ENCODE measurements around the gene AATK. TPM values are rescaled to one million over a fixed set of nuclear protein-coding genes. Genes with fewer than 3 reads are reported as not detected.
A peak's percentile ranks its signal among the peaks of the same experiment; 100 is the strongest.

The AATK gene
- total and polyA plus RNA-seq, 9 of the 15 experiments (the other 6 are each of a cell fraction or from before 2014, with no cell fraction given), result 0.11 to 0.55 (median 0.38) TPM; not detected in 5

DNA sequence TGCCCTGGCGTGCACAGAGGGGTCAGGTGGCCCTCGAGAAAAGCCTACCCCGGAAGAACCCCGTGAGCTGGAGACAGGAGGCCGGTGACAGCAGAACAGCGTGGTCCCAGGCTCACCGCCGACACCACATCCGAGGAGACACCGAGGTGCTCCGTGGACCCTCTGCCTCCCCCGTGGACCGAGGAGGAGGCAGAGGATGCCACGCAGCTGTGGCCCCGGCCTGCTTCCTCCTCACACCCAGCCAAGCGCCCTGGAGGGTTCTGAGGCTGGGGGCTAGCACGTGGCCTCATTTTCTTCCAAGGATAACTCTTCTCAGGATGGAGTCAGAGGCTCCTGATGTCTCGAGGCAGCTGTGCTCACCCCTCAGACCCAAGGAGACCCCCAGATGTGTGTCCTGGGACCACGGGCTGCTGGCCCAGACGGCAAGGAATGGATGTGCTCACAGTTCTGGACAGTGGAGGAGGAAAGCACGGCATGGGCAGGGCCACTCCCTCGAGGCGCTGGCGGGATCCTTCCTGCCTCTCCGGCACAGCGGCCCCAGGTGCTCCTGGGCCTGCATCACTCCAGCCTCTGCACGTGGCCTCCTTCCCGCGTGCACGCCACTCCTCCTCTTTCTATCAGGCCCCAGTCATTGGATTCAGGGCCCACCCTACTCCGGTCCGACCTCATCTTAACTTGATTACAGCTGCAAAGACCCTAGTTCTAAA, 5.1 kb downstream of the AATK start:
- BruUV-seq (replicated peaks), result no TSS peak
- no peak for FAIRE-seq
- in situ Hi-C loops (cut with MboI) (no loop called here), intact Hi-C loops (cut with micrococcal nuclease) (no loop called here)
- WGBS (ENCODE audit: insufficient coverage, low coverage, missing lambda C conversion rate), result 18% methylated on average over 31 of the region's 32 CpGs
- H3K4me3 ChIP-seq, result no peak overlapping the region
- DNase-seq (ENCODE audit: extremely low read depth in 1 of 4, low spot score in 3 of 4), result peak in 1 of 4 experiments; percentile 40
- H4K20me1 ChIP-seq (replicated peaks; ENCODE audit: control insufficient read depth, insufficient read depth, low read length), result no peaks in the 10 kb centered on the region; the same call in 1 of the 2 replicates
- no peak overlapping the region for H3K4me2 ChIP-seq (ENCODE audit: insufficient read depth, low read length)
- no peaks in the 10 kb centered on the region for H3K79me2 ChIP-seq (ENCODE audit: control insufficient read depth, insufficient read depth, low read length)
- CTCF ChIA-PET (ENCODE audit: low intra/inter-chr PET ratio), result no interaction called here
- POLR2A ChIA-PET, result no interaction called here
- H3K27me3 ChIP-seq (ENCODE audit: control insufficient read depth in 2 of 2, insufficient read depth in 2 of 2, low read length in 2 of 2), result peaks cover 44 to 92% of the 10 kb centered on the region in 2 experiments; a peak in 4 of 5 replicates
- no peak overlapping the region for H2AFZ ChIP-seq (ENCODE audit: low read depth, low read length)
- no peaks in the 10 kb centered on the region for H3K36me3 ChIP-seq (ENCODE audit: control insufficient read depth, insufficient read depth, low read length)
- peak; percentile 43 for ATAC-seq
- peak overlapping the region in 1 of 2 experiments; percentile 6; a peak in 2 of 4 replicates for H3K9ac ChIP-seq (ENCODE audit: insufficient read depth in 1 of 2, low read depth in 2 of 2, low read length in 2 of 2)
- no peak overlapping the region for H3K27ac ChIP-seq (ENCODE audit: extremely low read depth, low read depth, low read length)
- H3K9me1 ChIP-seq (ENCODE audit: control insufficient read depth, insufficient read depth, low read length), result no peaks in the 10 kb centered on the region
- H3K9me3 ChIP-seq (replicated peaks; ENCODE audit: control insufficient read depth, insufficient read depth, low read depth, low read length), result no peaks in the 10 kb centered on the region
- peaks cover 0 to 85% of the 10 kb centered on the region in 2 experiments; a peak in 2 of 5 replicates for H3K4me1 ChIP-seq (replicated peaks in 1 of 2; ENCODE audit: control insufficient read depth in 2 of 2, insufficient read depth in 2 of 2, low read length in 2 of 2)
- TF ChIP-seq L3MBTL2 (IDR thresholded peaks at IDR 0.05) (peak; percentile 38; the same call in 1 of the 2 replicates), CBFB (CRISPR knock-in tag; IDR thresholded peaks at IDR 0.05) (no peak), E2F6 (IDR thresholded peaks at IDR 0.05; ENCODE audit: borderline replicate concordance in 1 of 2, extremely low read depth in 1 of 2, insufficient read depth in 1 of 2, insufficient read length in 1 of 2, low read depth in 1 of 2, low read length in 1 of 2, poor library complexity in 1 of 2, severe bottlenecking in 1 of 2) (peak; percentile 54 to 80), CREB3L1 (IDR thresholded peaks at IDR 0.05; ENCODE audit: borderline replicate concordance, low read depth) (no peak), SOX6 (IDR thresholded peaks at IDR 0.05) (no peak)
- TF ChIP-seq, protein P1, sequence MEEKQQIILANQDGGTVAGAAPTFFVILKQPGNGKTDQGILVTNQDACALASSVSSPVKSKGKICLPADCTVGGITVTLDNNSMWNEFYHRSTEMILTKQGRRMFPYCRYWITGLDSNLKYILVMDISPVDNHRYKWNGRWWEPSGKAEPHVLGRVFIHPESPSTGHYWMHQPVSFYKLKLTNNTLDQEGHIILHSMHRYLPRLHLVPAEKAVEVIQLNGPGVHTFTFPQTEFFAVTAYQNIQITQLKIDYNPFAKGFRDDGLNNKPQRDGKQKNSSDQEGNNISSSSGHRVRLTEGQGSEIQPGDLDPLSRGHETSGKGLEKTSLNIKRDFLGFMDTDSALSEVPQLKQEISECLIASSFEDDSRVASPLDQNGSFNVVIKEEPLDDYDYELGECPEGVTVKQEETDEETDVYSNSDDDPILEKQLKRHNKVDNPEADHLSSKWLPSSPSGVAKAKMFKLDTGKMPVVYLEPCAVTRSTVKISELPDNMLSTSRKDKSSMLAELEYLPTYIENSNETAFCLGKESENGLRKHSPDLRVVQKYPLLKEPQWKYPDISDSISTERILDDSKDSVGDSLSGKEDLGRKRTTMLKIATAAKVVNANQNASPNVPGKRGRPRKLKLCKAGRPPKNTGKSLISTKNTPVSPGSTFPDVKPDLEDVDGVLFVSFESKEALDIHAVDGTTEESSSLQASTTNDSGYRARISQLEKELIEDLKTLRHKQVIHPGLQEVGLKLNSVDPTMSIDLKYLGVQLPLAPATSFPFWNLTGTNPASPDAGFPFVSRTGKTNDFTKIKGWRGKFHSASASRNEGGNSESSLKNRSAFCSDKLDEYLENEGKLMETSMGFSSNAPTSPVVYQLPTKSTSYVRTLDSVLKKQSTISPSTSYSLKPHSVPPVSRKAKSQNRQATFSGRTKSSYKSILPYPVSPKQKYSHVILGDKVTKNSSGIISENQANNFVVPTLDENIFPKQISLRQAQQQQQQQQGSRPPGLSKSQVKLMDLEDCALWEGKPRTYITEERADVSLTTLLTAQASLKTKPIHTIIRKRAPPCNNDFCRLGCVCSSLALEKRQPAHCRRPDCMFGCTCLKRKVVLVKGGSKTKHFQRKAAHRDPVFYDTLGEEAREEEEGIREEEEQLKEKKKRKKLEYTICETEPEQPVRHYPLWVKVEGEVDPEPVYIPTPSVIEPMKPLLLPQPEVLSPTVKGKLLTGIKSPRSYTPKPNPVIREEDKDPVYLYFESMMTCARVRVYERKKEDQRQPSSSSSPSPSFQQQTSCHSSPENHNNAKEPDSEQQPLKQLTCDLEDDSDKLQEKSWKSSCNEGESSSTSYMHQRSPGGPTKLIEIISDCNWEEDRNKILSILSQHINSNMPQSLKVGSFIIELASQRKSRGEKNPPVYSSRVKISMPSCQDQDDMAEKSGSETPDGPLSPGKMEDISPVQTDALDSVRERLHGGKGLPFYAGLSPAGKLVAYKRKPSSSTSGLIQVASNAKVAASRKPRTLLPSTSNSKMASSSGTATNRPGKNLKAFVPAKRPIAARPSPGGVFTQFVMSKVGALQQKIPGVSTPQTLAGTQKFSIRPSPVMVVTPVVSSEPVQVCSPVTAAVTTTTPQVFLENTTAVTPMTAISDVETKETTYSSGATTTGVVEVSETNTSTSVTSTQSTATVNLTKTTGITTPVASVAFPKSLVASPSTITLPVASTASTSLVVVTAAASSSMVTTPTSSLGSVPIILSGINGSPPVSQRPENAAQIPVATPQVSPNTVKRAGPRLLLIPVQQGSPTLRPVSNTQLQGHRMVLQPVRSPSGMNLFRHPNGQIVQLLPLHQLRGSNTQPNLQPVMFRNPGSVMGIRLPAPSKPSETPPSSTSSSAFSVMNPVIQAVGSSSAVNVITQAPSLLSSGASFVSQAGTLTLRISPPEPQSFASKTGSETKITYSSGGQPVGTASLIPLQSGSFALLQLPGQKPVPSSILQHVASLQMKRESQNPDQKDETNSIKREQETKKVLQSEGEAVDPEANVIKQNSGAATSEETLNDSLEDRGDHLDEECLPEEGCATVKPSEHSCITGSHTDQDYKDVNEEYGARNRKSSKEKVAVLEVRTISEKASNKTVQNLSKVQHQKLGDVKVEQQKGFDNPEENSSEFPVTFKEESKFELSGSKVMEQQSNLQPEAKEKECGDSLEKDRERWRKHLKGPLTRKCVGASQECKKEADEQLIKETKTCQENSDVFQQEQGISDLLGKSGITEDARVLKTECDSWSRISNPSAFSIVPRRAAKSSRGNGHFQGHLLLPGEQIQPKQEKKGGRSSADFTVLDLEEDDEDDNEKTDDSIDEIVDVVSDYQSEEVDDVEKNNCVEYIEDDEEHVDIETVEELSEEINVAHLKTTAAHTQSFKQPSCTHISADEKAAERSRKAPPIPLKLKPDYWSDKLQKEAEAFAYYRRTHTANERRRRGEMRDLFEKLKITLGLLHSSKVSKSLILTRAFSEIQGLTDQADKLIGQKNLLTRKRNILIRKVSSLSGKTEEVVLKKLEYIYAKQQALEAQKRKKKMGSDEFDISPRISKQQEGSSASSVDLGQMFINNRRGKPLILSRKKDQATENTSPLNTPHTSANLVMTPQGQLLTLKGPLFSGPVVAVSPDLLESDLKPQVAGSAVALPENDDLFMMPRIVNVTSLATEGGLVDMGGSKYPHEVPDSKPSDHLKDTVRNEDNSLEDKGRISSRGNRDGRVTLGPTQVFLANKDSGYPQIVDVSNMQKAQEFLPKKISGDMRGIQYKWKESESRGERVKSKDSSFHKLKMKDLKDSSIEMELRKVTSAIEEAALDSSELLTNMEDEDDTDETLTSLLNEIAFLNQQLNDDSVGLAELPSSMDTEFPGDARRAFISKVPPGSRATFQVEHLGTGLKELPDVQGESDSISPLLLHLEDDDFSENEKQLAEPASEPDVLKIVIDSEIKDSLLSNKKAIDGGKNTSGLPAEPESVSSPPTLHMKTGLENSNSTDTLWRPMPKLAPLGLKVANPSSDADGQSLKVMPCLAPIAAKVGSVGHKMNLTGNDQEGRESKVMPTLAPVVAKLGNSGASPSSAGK (IDR thresholded peaks at IDR 0.05), result peak; percentile 34; the same call in 1 of the 2 replicates
